GM19025 (cell line): Measurements from ENCODE around the gene RAP1B.

Experiments used
- ATAC-seq: cut with Tn5 transposase; IDR thresholded peaks from one replicate; pipeline ENCODE4 v1.9.1; 2021; ENCODE audit warnings: mild to moderate bottlenecking, low read depth, moderate library complexity; ENCODE audit not compliant: unreplicated experiment

Gene RAP1B

DNA sequence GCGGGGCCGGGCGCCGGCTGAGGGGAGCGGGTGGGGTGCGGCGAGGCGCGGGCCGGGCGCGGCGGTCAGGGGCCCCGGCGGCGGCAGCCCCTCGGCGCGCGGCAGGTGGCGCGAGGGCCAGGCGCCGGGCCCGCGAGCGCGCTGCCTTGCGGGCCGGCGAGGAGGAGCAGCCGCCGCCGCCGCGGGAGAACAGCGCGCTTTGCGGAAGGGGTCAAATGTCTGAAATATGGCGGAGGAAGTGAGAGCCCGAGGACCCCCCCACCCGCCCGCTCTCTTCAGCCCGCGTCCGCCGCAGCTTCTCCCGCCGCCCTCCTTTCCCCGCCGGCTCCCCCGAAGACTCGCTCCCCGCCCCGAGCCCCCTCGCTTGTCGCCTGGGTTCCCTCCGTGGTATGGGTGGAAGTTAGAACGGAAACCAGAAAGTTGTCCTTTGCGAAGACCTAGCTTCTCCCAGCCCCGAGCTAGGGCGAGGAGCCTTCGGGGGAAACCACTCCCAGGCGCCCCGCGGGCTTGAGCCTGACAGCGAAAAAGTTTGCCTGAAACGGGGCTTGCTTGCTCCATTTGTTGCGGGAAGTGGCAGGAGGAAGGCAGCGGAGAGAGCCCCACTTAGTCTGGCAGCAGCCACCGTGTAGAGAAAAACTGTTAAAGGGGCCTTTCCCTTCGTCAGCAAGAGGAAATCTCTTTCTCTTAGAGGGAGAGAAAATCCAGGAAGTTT lies 551 bp downstream of the RAP1B start:
- ATAC-seq: peak; percentile 29

DNA sequence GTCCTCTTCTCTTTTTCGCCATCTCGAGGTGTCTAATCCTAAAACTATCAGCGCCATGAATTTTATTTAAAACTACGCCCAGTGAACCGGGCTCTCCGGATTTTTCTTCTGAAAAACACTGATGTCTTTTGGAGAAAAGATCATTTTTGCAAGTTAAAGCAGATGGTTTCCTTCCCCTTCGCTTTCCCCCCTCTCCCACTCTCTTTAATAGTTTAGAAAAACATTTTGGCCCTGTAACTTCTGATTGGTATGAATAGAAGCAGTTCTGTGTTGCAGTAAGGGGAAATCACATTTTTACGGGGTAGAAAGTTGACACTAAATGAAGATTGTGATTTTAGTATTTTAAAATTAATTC lies 1.1 kb downstream of the RAP1B start:
- no peak for ATAC-seq

DNA sequence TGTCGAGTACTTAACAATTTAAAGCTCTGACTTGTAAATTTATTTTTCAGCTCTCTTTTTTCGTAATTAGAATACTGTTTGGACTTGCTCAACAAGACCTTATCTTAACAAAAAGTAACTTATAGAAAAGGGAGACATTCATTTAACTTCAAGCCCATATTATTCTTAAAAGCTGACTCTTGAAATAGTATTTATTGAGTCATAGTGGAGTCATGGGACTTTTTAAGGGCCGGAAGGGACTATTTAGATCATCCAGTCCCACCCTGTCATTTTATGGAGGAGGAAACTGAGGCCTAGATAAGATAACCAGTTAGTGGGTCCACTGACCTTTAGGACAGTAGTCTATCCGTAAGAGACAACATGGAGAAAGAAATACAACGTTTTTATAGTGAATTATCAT lies 1.5 kb downstream of the RAP1B start:
- ATAC-seq: no peak

DNA sequence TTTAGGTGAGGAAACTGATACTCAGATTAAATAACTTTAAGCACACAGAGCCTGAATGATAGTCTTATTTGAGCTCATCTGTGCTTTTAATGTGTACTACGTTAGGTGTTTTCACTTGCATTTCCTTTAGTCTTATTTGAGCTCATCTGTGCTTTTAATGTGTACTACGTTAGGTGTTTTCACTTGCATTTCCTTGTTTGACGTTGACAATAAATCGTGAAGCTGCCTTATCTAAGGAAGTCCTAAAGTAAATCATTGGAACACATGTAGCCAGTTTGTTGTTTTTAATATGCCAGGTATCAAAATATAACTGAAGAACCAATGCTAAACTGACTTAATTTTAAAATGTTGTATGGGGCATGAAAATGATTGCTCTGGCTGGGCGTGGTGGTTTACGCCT lies 2.0 kb downstream of the RAP1B start:
- no peak for ATAC-seq

DNA sequence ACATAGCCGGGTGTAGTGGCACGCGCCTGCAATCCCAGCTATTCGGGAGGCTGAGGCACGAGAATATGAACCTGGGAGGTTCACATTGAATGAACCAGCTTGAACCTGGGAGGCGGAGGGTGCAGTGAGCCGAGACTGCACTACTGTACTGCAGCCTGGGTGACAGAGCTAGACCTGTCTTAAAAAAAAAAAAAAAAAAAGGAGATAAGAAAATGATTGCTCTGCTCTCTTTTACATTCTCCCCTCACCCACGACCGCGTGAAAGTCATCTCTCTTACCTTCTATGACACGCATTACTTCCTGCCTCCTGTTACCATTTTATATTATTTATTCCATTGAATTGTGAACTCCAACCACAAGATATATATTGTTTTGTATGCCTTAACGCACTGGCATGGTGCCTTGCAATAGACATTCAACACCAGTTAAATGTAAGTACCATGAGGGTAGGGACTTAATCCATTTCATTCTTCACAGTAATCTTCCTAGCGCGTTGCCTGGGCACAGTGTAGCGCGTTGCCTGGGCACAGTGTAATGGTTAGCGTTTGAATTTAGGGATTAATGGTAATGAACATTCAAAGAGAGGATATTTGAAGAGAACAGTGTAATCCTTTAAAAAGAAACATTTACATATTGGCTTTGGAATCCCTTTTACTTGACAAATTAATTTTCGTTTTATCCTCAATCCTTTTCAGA lies 2.7 kb downstream of the RAP1B start:
- no peak for ATAC-seq

DNA sequence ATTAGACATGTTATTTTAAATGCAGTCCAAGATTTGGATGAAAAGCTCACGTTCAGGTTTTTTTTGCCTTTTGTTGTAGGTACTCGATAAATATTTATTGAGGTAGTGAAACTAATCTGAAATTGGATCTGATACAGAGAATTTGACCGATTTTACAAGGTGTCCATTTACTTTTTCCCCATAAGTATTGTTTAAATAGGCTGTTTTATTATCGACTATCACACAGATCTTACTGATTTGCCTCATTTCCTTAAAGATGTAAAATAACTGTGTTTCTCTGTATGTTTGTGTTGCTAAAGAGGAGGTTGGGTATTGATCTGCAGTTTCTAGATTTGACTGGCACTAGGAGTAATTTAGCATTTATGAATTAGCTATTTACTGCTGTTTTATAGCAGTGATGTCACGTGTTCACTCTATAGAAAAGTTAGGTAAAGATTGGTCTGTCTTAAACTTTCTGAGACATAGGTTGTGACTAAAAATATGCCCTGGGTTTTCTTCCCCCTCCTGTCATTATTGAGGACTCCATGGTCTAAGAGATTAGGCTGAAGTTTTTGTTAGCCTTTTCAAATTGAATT lies 3.5 kb downstream of the RAP1B start:
- ATAC-seq: no peak

DNA sequence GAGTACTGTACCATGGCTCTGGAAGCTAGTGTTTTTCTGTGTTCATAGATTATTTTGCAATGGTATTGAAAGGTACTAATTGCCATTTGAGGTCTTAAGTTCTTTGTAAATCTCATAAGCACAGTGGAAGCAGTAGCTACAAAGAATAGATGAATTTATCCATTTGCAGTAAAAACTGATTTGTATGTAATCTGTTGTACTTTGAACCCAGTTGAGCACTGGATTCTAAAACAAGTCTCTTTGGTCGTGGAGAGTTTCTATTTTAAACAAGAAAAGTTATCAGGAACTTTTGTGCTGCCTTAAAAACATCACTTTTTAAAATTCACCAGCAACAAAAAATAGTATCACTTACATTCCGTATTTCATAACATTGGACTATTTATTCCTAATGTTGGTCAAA lies 4.1 kb downstream of the RAP1B start:
- no peak for ATAC-seq

DNA sequence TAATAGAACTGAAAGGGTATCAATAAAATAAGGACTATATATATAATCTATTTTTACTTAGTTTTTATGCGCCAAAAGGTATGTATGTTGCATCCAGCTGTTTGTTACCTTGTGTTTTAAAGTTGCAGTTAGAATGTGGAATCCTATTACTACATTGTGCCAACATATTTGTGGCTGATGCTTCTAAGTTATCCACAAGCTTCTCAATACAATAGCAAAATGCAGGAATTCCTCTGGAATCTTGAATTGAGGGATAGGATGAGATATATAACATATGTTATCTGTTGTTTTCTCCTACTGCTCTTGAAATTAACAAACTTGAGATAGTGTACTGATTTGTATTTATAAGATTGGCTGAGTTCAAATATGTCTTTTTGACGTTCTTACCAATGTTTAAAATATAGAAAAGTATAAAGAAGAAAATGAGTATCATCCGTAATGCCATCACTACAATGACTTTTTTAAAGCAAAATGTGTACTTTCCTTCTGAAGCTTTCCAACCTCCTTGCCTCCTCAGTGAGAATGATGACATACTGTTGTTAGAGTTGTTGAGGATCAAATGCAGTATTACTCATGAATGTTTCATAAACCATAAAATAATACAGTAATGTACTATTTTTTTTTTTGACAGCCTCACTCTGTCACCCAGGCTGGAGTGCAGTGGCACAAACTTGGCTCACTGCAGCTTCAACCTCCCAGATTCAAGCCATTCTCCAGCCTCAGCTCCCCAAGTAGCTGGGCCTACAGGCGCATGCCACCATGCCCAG lies 6.6 kb downstream of the RAP1B start:
- ATAC-seq: no peak

DNA sequence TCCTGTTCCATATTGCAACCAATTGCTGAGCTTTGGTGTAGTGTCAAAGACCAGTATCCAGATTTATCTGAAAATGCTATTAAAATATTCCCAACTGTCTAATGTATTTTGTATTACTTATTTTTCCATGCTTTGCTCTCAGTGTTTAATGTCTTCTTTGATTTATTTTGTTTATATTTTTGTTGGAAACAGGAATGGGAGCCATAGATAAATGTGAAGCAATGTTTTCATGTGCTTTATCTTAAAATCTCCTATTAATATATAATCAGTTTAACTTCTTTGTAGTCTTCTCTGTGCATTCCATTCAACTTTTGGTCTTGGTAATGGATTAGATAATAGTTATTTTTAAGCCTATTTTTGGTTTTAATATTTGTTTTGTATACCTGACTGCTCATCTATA lies 8.8 kb downstream of the RAP1B start:
- no peak for ATAC-seq

DNA sequence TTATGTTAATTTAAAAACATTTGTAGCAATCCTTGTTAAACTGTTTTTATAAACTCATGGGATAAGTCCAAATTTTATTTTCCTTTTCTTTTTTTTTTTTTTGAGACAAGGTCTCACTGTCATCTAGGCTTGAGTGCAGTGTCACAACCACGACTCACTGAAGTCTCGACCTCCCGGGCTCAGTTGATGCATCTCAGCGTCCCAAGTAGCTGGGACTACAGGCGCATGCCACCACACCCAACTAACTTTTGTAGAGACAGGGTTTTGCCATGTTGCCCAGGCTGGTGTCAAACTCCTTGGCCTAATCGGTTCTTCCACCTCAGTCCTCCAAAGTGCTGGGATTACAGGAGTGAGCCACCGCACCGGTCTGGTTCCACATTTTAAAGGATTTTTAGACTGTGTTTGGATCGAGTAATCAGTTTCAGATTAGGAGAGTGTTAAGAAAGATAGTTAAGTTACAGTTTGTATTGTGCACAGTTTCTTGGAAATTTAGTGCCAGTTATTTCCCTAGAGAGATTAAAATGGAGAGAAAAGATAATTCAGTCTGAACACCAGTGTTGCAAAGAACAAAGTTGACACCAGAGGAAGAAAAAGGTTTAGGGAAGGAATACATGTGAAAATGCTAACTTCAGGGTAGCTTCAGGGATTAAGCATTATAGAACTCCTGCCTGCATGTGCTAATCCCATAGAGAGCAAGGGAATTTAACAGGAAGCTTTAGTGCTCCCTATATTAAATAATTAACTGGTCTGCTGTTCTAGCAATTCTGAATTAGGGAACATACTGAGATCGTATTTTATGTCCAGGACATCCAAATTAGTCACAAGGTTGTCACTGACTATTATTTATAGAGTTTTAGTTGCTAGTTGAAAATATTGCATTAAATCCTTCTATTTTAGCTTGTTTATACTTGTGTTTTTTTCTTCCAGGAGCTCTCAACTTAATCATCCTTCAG lies 10.1 kb downstream of the RAP1B start:
- no peak for ATAC-seq

DNA sequence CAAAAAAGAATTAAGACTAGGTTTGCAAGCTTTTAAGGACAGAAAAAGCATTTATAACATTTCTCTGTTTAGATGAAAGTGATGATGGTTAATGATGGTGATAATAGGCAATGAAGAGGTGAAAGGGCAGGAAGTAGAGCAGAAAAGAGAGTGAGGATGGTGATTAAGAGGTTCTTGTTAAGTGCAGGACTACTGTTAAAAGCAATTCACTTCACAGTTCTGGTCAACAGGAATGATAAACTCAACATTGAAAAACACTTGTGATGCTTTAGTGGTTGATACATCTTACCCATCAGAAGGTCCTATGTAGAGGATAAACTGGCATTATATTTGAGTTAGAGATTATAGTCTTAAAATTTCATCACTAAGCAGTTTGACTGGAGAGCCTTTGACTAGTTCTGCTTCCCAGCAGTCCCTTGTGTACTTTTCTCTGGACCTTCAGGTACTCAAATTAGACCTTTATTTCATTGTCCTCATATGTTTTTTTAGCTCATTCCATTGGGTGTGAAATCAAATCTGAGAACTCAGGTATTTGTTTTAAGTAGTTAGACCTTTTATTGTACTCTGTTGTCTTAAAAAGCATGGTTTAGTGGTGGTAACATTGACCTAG lies 10.9 kb downstream of the RAP1B start:
- ATAC-seq: no peak

DNA sequence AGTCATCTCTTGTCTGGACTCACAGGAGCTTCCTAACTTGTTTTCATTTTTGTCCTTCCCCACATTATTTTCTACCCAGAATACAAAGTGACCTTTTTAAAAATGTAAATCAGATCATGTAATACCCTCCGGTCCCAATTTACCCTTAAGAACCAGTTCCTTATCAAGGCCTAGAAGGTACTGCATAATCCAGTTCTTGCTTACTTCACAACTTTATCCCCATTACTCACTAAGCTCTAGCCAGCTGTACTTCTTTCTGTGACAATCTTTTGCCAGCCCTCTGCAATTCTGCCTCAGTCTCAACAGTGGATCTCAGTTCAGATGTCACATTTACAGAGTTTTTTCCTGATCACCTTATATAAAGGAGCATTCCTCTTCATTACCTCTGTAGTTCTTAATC lies 11.6 kb downstream of the RAP1B start:
- ATAC-seq: no peak

DNA sequence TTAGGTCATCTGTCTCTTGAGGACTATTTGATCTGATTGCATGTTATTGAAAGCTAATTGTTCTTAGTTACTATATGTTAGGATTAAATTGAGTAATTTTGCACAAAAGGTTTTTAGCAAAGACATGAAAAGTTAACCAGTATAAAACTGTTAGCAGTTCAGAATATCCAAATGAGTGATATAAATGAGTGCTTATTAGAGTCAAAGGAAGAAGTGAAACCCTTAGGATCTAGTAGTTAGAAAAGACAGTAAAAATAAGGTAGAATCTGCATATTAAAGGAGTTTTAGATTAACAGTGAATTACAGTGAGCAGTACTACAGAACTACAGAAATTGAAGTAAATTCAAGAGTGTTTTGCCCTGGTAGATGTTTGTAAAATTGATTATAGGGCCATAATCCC lies 12.4 kb downstream of the RAP1B start:
- no peak for ATAC-seq

DNA sequence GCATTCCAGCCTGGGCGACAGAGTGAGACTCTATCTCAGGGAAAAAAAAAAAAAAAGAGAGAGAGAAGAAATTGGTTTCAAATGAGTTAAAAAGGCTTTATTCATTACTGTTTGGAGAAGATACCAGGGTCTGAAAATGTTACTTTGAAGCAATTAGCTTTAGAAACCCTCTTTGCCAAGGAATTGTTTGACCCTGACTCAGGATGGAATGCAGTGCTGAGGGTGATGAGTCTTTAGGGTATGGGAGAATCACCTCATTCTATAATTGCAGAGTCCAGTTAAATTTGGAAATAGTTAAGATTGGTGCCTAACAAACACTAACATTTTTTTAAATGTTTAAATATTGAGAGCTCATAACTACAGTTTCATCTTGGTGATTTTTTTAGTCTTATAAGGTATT lies 13.3 kb downstream of the RAP1B start:
- ATAC-seq: no peak

DNA sequence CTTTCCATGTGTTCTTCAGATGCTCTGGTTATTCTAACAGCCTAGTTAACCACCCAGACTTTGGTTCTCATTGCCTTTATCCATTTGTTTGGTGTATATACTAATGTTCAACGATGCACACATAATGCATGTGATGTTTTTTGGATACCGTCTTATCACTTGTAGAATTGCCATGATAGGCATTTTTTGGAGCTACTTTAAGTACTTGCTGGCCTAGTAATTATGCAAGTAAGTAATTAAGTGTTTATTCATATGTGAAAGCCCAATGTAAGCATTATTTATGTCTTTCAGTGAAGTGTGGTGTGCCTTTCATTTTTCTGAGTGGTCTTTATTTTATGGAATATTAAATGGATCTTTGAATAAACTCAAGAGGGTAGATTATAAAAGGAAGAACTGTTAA lies 14.2 kb downstream of the RAP1B start:
- ATAC-seq: no peak

DNA sequence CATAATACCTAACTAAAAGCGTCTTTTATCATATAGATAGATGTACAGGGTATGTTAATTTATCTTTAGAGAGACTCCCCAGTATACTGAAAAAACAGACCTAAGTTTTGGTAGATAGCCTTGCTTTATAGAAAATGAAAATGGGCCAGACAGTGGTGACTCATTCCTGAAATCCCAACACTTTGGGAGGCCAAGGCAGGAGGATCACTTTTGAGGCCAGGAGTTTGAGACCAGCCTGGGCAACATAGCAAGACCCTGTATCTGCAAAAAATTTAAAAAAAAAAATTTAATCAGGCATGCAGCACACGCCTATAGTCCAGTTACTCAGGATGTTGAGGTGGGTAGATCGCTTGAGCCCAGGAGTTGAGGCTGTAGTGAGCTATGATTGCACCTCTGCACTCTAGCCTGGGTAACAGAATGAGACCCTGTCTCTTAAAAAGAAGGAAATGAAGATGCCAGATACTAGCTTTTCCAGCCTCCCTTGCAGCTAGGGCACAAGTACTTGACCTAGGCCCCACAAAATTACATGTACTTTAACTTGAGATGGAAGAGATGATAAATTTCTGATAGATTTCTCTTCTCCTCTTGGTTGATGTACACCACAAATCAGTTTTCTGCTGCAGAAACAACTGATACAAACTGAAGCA lies 17.1 kb downstream of the RAP1B start:
- no peak for ATAC-seq

DNA sequence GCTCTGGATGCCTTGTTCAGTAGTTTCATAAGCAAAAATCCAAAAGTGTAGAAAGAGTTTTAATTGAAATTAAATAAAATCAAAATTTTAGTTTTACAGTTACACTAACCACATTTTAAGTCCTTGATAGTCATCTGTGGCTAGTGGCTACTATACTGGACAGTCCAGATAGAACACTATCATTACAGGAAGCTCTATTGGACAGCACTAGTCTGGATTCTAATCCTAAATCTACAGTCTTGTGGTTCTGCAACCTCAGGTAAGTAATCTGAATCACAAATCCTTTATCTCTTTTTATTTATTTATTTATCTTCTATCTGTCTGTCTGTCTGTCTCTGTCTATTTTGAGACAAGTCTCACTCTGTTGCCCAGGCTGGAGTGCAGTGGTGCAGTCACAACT lies 18.0 kb downstream of the RAP1B start:
- ATAC-seq: no peak

DNA sequence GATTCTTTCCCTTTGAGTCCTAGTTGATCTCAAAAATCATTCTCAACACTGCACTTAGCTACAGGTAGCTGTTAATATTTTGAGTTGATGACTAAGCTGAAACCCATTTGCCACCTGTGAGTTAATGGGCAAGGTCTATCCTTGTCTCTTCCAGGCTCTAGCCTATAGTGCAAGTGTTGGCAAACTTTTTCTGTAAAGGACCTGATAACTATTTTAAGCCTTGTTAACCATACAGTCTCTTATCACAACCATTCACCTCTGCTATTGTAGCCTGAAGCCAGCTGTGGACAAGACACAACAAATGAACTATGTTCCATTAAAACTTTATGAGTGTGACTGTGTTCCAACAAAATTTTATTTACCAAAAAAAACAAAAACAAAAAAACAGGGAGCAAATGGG lies 19.4 kb downstream of the RAP1B start:
- no peak for ATAC-seq

DNA sequence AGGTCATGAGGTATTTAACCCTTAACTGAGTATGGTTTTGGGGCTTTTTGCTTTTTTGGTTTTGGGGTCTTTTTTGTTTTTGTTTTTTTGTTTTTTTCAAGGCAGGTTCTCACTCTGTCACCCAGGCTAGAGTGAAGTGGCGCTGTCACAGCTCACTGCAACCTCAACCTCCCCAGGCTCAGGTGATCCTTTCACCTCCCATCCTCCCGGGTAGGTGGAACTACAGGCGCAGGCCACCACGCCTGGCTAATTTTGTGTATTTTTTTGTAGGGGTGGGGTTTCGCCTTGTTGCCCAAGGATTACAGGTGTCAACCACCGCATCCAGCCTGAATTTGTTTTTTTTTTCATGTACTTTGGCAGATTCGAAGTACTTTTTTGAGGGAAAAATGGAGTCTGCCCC lies 19.9 kb downstream of the RAP1B start:
- no peak for ATAC-seq
